Measurements from ENCODE around the gene PLN. TPM values are rescaled to one million over a fixed set of nuclear protein-coding genes. Genes with fewer than 3 reads are reported as not detected.

PLN gene
- total and polyA plus RNA-seq, 10 of the 15 experiments (the other 5 are each of a cell fraction or from before 2014, with no cell fraction given), result 0.16 to 0.44 TPM; not detected in 8

DNA sequence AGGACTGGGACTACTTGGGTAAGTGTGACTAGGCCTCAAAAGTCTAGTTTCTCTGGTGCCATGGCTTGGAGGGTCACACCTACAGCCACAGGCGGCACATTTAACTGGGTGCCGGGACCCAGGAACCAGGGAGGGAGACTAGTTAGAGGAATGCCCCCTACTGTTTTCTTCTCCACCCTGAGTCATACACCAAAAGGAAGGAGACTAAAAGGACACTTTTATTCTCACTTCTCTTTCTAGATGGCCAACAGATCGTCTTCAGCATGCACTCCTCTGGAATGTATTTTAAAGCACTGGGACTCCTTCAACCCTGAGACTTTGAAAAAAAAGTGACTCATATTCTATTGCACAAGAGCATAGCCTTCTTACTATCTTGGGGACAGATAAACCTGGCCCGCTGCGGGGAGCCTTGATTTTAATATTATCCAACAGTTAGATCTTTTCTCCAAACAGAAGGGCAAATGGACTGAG is 33.4 kb downstream of the PLN start:
- no peaks in the 10 kb centered on the region for H4K20me1 ChIP-seq (ENCODE audit: control insufficient read depth, insufficient read depth)
- no peaks in the 10 kb centered on the region for H3K36me3 ChIP-seq (ENCODE audit: control insufficient read depth in 2 of 2, insufficient read depth in 2 of 2, low read length in 1 of 2)
- no peak for ATAC-seq
- H3K9me3 ChIP-seq (replicated peaks; ENCODE audit: control insufficient read depth, insufficient read depth, low read length), result peaks cover 10% of the 10 kb centered on the region; the same call in 2 of the 3 replicates
- in situ Hi-C loops (cut with MboI) (no loop called here), intact Hi-C loops (cut with micrococcal nuclease; ENCODE audit: unreplicated experiment) (loop anchor here (1.0 kb wide), 1 partner anchor 605 kb away; no protein-coding TSS in a partner anchor)
- H2AFZ ChIP-seq (ENCODE audit: control insufficient read depth, low read depth, low read length), result no peak overlapping the region
- no peak overlapping the region for H3K4me2 ChIP-seq (ENCODE audit: control insufficient read depth, insufficient read depth)
- no peaks in the 10 kb centered on the region for H3K27me3 ChIP-seq (replicated peaks in 1 of 2; ENCODE audit: control insufficient read depth in 2 of 2, insufficient read depth in 2 of 2, low read length in 1 of 2)
- SMC1A ChIA-PET (ENCODE audit: uncharacterized antibody, unreplicated experiment), result interaction anchor here (1.3 to 3.0 kb wide), 2 partner anchors 16 to 17 kb away, joined by 4 to 42 read pairs; no protein-coding TSS in a partner anchor
- no peaks in the 10 kb centered on the region for H3K79me2 ChIP-seq (ENCODE audit: control insufficient read depth, insufficient read depth, low read length)
- H3K9ac ChIP-seq (ENCODE audit: control insufficient read depth, insufficient read depth, low read length), result no peak overlapping the region
- TF ChIP-seq, protein P1, sequence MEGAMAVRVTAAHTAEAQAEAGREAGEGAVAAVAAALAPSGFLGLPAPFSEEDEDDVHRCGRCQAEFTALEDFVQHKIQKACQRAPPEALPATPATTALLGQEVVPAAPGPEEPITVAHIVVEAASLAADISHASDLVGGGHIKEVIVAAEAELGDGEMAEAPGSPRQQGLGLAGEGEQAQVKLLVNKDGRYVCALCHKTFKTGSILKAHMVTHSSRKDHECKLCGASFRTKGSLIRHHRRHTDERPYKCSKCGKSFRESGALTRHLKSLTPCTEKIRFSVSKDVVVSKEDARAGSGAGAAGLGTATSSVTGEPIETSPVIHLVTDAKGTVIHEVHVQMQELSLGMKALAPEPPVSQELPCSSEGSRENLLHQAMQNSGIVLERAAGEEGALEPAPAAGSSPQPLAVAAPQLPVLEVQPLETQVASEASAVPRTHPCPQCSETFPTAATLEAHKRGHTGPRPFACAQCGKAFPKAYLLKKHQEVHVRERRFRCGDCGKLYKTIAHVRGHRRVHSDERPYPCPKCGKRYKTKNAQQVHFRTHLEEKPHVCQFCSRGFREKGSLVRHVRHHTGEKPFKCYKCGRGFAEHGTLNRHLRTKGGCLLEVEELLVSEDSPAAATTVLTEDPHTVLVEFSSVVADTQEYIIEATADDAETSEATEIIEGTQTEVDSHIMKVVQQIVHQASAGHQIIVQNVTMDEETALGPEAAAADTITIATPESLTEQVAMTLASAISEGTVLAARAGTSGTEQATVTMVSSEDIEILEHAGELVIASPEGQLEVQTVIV (IDR thresholded peaks at IDR 0.05; ENCODE audit: borderline replicate concordance, partially characterized antibody), result no peak
- TF ChIP-seq EGR1 (IDR thresholded peaks at IDR 0.05; ENCODE audit: borderline replicate concordance in 1 of 2, low read depth in 2 of 2, low read length in 2 of 2) (no peak), IKZF1 (conservative IDR thresholded peaks at IDR 0.05) (no peak), NR2F1 (conservative IDR thresholded peaks at IDR 0.05) (no peak)
- BruUV-seq (replicated peaks), result no TSS peak
- no peak for FAIRE-seq
- no peaks in the 10 kb centered on the region for H3K4me1 ChIP-seq (ENCODE audit: control insufficient read depth, insufficient read depth, low read length)
- CTCF ChIA-PET, result interaction anchor here (0.6 to 3.5 kb wide), 7 partner anchors 10 to 70 kb away, joined by 3 to 35 read pairs (median 4); no protein-coding TSS in a partner anchor
- H3K27ac ChIP-seq (ENCODE audit: control insufficient read depth, insufficient read depth), result no peak overlapping the region
- WGBS (ENCODE audit: insufficient coverage, insufficient replicate concordance, low lambda C conversion rate, missing lambda C conversion rate), result 82% methylated on average over 5 of the region's 5 CpGs
- RAD21 ChIA-PET (ENCODE audit: unreplicated experiment), result interaction anchor here (0.8 to 3.5 kb wide), 3 partner anchors 16 to 741 kb away, joined by 3 to 15 read pairs (median 4); no protein-coding TSS in a partner anchor
- no peak overlapping the region for H3K4me3 ChIP-seq
- DNase-seq (ENCODE audit: low read depth, low spot score), result no peak
- POLR2A ChIA-PET, result no interaction called here

Data from GM12878 (cell line).